Epidermal melanocyte (primary cell): ENCODE data around the gene GUCA2A.

Experiments
- DNase-seq: peaks from one replicate; pipeline ENCODE4 v3.0.0; 2011; ENCODE audit warnings: low spot score; ENCODE audit not compliant: insufficient read length

Gene GUCA2A

GRCh38 chr1:42177541-42177981 lies 13.0 kb upstream of the GUCA2A start:
- no peak for DNase-seq

- DNase-seq: no peak
These were observed 12.5 kb upstream of the GUCA2A start for GRCh38 chr1:42176902-42177519.

- DNase-seq: no peak
These were observed 10.9 kb upstream of the GUCA2A start for GRCh38 chr1:42175314-42176054.

- DNase-seq: no peak
These were observed 9.6 kb upstream of the GUCA2A start for GRCh38 chr1:42173961-42174735.

GRCh38 chr1:42173155-42173933 lies 8.8 kb upstream of the GUCA2A start:
- DNase-seq: peak; percentile 50

- DNase-seq: no peak
These were observed 8.0 kb upstream of the GUCA2A start for GRCh38 chr1:42172381-42173133.

- no peak for DNase-seq
These were observed 7.2 kb upstream of the GUCA2A start for GRCh38 chr1:42171679-42172266.

GRCh38 chr1:42170779-42171621 lies 6.5 kb upstream of the GUCA2A start:
- no peak for DNase-seq

- no peak for DNase-seq
These were observed 4.2 kb upstream of the GUCA2A start for GRCh38 chr1:42168763-42169162.

GRCh38 chr1:42168391-42168670 lies 3.8 kb upstream of the GUCA2A start:
- no peak for DNase-seq

- no peak for DNase-seq
These were observed 3.3 kb upstream of the GUCA2A start for GRCh38 chr1:42167611-42168390.

GRCh38 chr1:42165511-42166210 lies 1.1 kb upstream of the GUCA2A start:
- no peak for DNase-seq

GRCh38 chr1:42163536-42164503 lies 725 bp downstream of the GUCA2A start:
- no peak for DNase-seq

GRCh38 chr1:42163114-42163513 lies 1.4 kb downstream of the GUCA2A start:
- DNase-seq: no peak

GRCh38 chr1:42162181-42162580 lies 2.4 kb downstream of the GUCA2A start:
- no peak for DNase-seq

- DNase-seq: no peak
These were observed 6.4 kb downstream of the GUCA2A start for GRCh38 chr1:42158189-42158588.

- no peak for DNase-seq
These were observed 6.9 kb downstream of the GUCA2A start for GRCh38 chr1:42157667-42158066.
